ENCODE results near the gene FGFR2. TPM values are rescaled to one million over a fixed set of nuclear protein-coding genes. Genes with fewer than 3 reads are reported as not detected.

Gene FGFR2
- total RNA-seq, 1 experiment from 2014 or later, result 5.7 TPM

DNA sequence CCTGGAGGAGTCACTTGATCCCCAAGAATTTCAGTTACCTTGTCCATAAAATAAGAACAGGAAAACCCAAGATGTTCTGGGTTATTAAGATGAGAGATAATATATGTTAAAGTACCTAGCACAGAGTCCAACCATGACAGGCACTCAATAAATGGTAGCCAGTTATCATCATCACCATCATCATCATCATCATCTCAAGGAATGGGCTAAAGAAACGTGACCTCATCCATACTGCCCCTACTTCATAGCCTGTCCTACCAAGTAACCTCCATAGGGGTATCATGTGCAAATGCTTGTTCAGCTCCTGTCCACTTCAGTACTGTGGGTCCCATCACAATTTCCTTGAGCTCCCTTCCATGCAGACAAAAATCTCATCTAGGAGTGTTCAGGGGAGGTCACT lies 14.4 kb downstream of the FGFR2 start:
- no peaks in the 10 kb centered on the region for H3K9me3 ChIP-seq (ENCODE audit: control insufficient read depth, insufficient read depth, low read depth, low read length)

DNA sequence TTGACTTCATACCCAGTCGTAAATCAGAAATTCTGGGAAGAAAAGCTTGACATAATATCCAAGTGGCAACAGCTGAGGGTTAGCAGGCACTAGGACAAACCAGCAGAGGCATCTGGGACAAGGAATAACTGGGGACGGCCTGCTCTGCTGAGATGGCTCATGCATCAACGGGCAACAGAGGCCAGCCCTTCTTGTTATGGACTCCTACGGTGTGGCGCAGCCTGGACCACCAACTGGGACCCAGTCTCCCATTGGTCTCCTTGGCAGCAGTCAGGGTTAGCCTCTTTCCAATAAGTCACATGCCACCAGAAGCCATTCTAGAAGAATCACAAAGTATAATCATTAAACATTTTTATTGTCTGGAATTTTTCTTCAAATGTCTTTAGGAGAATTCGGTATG lies 15.0 kb downstream of the FGFR2 start:
- no peak for ATAC-seq
- intact Hi-C loops (cut with micrococcal nuclease; ENCODE audit: unreplicated experiment), result no loop called here
- H3K36me3 ChIP-seq (ENCODE audit: control insufficient read depth, insufficient read depth, low read length), result no peaks in the 10 kb centered on the region
- no peak overlapping the region for H3K4me3 ChIP-seq (ENCODE audit: low read depth in 2 of 2, low read length in 2 of 2)
- DNase-seq (ENCODE audit: low read depth, low spot score), result no peak
- no peak overlapping the region for H3K27ac ChIP-seq (ENCODE audit: low read length)
- ChIA-PET CTCF (no interaction called here), POLR2A (no interaction called here)
- no peaks in the 10 kb centered on the region for H3K9me3 ChIP-seq (ENCODE audit: control insufficient read depth, insufficient read depth, low read depth, low read length)
- H3K27me3 ChIP-seq (ENCODE audit: control insufficient read depth, insufficient read depth, low read length), result no peaks in the 10 kb centered on the region
- H3K4me1 ChIP-seq (ENCODE audit: control insufficient read depth, insufficient read depth, low read length), result no peaks in the 10 kb centered on the region
- in situ Hi-C loops (cut with HindIII; ENCODE audit: low pct_unique_long_range_greater_than_20kb, low sequenced_read_pairs), result no loop called here
- BruUV-seq (replicated peaks), result no TSS peak
- TF ChIP-seq, protein P1, sequence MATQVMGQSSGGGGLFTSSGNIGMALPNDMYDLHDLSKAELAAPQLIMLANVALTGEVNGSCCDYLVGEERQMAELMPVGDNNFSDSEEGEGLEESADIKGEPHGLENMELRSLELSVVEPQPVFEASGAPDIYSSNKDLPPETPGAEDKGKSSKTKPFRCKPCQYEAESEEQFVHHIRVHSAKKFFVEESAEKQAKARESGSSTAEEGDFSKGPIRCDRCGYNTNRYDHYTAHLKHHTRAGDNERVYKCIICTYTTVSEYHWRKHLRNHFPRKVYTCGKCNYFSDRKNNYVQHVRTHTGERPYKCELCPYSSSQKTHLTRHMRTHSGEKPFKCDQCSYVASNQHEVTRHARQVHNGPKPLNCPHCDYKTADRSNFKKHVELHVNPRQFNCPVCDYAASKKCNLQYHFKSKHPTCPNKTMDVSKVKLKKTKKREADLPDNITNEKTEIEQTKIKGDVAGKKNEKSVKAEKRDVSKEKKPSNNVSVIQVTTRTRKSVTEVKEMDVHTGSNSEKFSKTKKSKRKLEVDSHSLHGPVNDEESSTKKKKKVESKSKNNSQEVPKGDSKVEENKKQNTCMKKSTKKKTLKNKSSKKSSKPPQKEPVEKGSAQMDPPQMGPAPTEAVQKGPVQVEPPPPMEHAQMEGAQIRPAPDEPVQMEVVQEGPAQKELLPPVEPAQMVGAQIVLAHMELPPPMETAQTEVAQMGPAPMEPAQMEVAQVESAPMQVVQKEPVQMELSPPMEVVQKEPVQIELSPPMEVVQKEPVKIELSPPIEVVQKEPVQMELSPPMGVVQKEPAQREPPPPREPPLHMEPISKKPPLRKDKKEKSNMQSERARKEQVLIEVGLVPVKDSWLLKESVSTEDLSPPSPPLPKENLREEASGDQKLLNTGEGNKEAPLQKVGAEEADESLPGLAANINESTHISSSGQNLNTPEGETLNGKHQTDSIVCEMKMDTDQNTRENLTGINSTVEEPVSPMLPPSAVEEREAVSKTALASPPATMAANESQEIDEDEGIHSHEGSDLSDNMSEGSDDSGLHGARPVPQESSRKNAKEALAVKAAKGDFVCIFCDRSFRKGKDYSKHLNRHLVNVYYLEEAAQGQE (IDR thresholded peaks at IDR 0.05; ENCODE audit: insufficient read depth in 1 of 2, low read depth in 2 of 2, low read length in 1 of 2), result no peak
- TF ChIP-seq TCF7L2 (IDR thresholded peaks at IDR 0.05; ENCODE audit: low read depth, low read length), result no peak
- TF ChIP-seq SIN3A (IDR thresholded peaks at IDR 0.05; ENCODE audit: borderline replicate concordance, insufficient read depth, low read depth, low read length), result no peak
- TF ChIP-seq, protein P2, sequence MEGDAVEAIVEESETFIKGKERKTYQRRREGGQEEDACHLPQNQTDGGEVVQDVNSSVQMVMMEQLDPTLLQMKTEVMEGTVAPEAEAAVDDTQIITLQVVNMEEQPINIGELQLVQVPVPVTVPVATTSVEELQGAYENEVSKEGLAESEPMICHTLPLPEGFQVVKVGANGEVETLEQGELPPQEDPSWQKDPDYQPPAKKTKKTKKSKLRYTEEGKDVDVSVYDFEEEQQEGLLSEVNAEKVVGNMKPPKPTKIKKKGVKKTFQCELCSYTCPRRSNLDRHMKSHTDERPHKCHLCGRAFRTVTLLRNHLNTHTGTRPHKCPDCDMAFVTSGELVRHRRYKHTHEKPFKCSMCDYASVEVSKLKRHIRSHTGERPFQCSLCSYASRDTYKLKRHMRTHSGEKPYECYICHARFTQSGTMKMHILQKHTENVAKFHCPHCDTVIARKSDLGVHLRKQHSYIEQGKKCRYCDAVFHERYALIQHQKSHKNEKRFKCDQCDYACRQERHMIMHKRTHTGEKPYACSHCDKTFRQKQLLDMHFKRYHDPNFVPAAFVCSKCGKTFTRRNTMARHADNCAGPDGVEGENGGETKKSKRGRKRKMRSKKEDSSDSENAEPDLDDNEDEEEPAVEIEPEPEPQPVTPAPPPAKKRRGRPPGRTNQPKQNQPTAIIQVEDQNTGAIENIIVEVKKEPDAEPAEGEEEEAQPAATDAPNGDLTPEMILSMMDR (IDR thresholded peaks at IDR 0.05), result no peak
- TF ChIP-seq POLR2AphosphoS5 (IDR thresholded peaks at IDR 0.05; ENCODE audit: low read depth, low read length), result no peak

More for the DNA sequence above, 14.4 kb downstream of the FGFR2 start:
- no peaks in the 10 kb centered on the region for H3K4me1 ChIP-seq (ENCODE audit: control insufficient read depth, insufficient read depth, low read length)
- ATAC-seq (no peak), DNase-seq (ENCODE audit: low read depth, low spot score) (no peak)
- in situ Hi-C loops (cut with HindIII; ENCODE audit: low pct_unique_long_range_greater_than_20kb, low sequenced_read_pairs) (no loop called here), intact Hi-C loops (cut with micrococcal nuclease; ENCODE audit: unreplicated experiment) (no loop called here)
- H3K36me3 ChIP-seq (ENCODE audit: control insufficient read depth, insufficient read depth, low read length), result no peaks in the 10 kb centered on the region
- ChIA-PET CTCF (no interaction called here), POLR2A (no interaction called here)
- no peak overlapping the region for H3K4me3 ChIP-seq (ENCODE audit: low read depth in 2 of 2, low read length in 2 of 2)
- BruUV-seq (replicated peaks), result no TSS peak
- TF ChIP-seq SIN3A (IDR thresholded peaks at IDR 0.05; ENCODE audit: borderline replicate concordance, insufficient read depth, low read depth, low read length) (no peak), TCF7L2 (IDR thresholded peaks at IDR 0.05; ENCODE audit: low read depth, low read length) (no peak), POLR2AphosphoS5 (IDR thresholded peaks at IDR 0.05; ENCODE audit: low read depth, low read length) (no peak)
- TF ChIP-seq, protein P2 (IDR thresholded peaks at IDR 0.05), result no peak
- H3K27ac ChIP-seq (ENCODE audit: low read length), result no peak overlapping the region
- no peaks in the 10 kb centered on the region for H3K27me3 ChIP-seq (ENCODE audit: control insufficient read depth, insufficient read depth, low read length)

Measured in Panc1 (cell line).